Progenitor cell of endocrine pancreas (in vitro differentiated cells): ENCODE results near the gene CCL23. TPM values are rescaled to one million over a fixed set of nuclear protein-coding genes. Genes with fewer than 3 reads are reported as not detected.

Experiments used
- DNase-seq: peaks from one replicate; pipeline ENCODE4 v3.0.0; 2021; ENCODE audit warnings: low spot score; ENCODE audit not compliant: unreplicated experiment
- H3K27ac Mint-ChIP-seq: 2 replicates; pipeline ENCODE4 v1.8.0; 2021; ENCODE audit warnings: mild to moderate bottlenecking, moderate library complexity, mixed read lengths
- H3K27me3 Mint-ChIP-seq: 2 replicates; pipeline ENCODE4 v1.8.0; 2021; ENCODE audit warnings: mixed read lengths
- H3K36me3 Mint-ChIP-seq: 2 replicates; pipeline ENCODE4 v1.8.0; 2022; ENCODE audit warnings: mixed read lengths; ENCODE audit not compliant: insufficient read depth
- H3K4me1 Mint-ChIP-seq: 2 replicates; pipeline ENCODE4 v1.8.0; 2021; ENCODE audit warnings: low read depth, mixed read lengths
- H3K4me3 Mint-ChIP-seq: 2 replicates; pipeline ENCODE4 v1.8.0; 2021; ENCODE audit warnings: low read depth, mild to moderate bottlenecking, moderate library complexity, mixed read lengths
- H3K9me3 Mint-ChIP-seq: 2 replicates; pipeline ENCODE4 v1.8.0; 2021; ENCODE audit warnings: low read depth, mixed read lengths
- CTCF ChIP-seq: fragments of 200-600 bp; sonication (generic); IDR thresholded peaks from one replicate; pipeline ENCODE4 v1.5.0; 2021; ENCODE audit warnings: antibody characterized with exemption, mild to moderate bottlenecking; ENCODE audit not compliant: unreplicated experiment
- total RNA-seq: library from RNA; stranded (reverse); gene quantifications from 2 replicates; pipeline ENCODE4 v1.2.1, GENCODE V29; 2021

Gene CCL23
- total RNA-seq, 1 donor from 2014 or later: not detected

GRCh38 chr17:35969558-35970380 lies 48.0 kb downstream of the CCL23 start:
- peak; percentile 77 for DNase-seq
- Mint-ChIP-seq H3K9me3 (no peaks in the 10 kb centered on the region), H3K4me1 (peaks cover 50% of the 10 kb centered on the region), H3K27ac (peak overlapping the region; percentile 34), H3K27me3 (no peaks in the 10 kb centered on the region), H3K36me3 (no peaks in the 10 kb centered on the region), H3K4me3 (no peak overlapping the region)
- peak; percentile 88 for TF ChIP-seq CTCF

GRCh38 chr17:35968520-35969054 lies 49.2 kb downstream of the CCL23 start:
- H3K4me1 Mint-ChIP-seq: peaks cover 41% of the 10 kb centered on the region
- DNase-seq: no peak
- no peak overlapping the region for H3K4me3 Mint-ChIP-seq
- TF ChIP-seq CTCF: no peak
- H3K27ac Mint-ChIP-seq: no peak overlapping the region
- no peaks in the 10 kb centered on the region for H3K27me3 Mint-ChIP-seq
- no peaks in the 10 kb centered on the region for H3K36me3 Mint-ChIP-seq
- H3K9me3 Mint-ChIP-seq: no peaks in the 10 kb centered on the region

GRCh38 chr17:35965272-35965671 lies 52.5 kb downstream of the CCL23 start:
- Mint-ChIP-seq H3K36me3 (no peaks in the 10 kb centered on the region), H3K9me3 (no peaks in the 10 kb centered on the region), H3K27me3 (no peaks in the 10 kb centered on the region), H3K4me3 (no peak overlapping the region), H3K4me1 (peaks cover 14% of the 10 kb centered on the region), H3K27ac (no peak overlapping the region)
- no peak for TF ChIP-seq CTCF
- no peak for DNase-seq

- no peak overlapping the region for H3K4me3 Mint-ChIP-seq
- peaks cover 5% of the 10 kb centered on the region for H3K4me1 Mint-ChIP-seq
- no peaks in the 10 kb centered on the region for H3K27me3 Mint-ChIP-seq
- TF ChIP-seq CTCF: no peak
- H3K36me3 Mint-ChIP-seq: no peaks in the 10 kb centered on the region
- H3K9me3 Mint-ChIP-seq: no peaks in the 10 kb centered on the region
- no peak overlapping the region for H3K27ac Mint-ChIP-seq
- no peak for DNase-seq
Measured at GRCh38 chr17:35963663-35964062, 54.1 kb downstream of the CCL23 start.

Other genes with a start within 250 kb of the CCL23 start
- gene MMP28, start 222.3 kb downstream of the CCL23 start, total RNA-seq: 0.53 TPM in 1 of 2 replicates, not detected in the other
- 282 and 287 TPM in 2 replicates for gene TAF15, start 208.5 kb downstream of the CCL23 start, total RNA-seq
- not detected in 2 replicates for gene HEATR9, start 149.1 kb downstream of the CCL23 start, total RNA-seq
- gene CCL5, start 137.6 kb downstream of the CCL23 start, total RNA-seq: not detected in 2 replicates
- gene RDM1, start 87.2 kb downstream of the CCL23 start, total RNA-seq: 4.2 and 4.8 TPM in 2 replicates
- not detected in 2 replicates for gene LYZL6, start 74.3 kb downstream of the CCL23 start, total RNA-seq
- not detected in 2 replicates for gene CCL16, start 36.5 kb downstream of the CCL23 start, total RNA-seq
- not detected in 2 replicates for gene CCL14, start 31.2 kb downstream of the CCL23 start, total RNA-seq
- gene CCL15, start 16.4 kb downstream of the CCL23 start, total RNA-seq: 0.29 TPM in 1 of 2 replicates, not detected in the other
- not detected in 2 replicates for gene CCL18, start 46.3 kb upstream of the CCL23 start, total RNA-seq
- gene CCL3, start 72.2 kb upstream of the CCL23 start, total RNA-seq: not detected in 2 replicates
- gene CCL4, start 85.9 kb upstream of the CCL23 start, total RNA-seq: not detected in 2 replicates
- 27.1 and 30.1 TPM in 2 replicates for gene TBC1D3B, start 158.7 kb upstream of the CCL23 start, total RNA-seq
- gene CCL3L1, start 178.8 kb upstream of the CCL23 start, total RNA-seq: 0.82 and 1.7 TPM in 2 replicates
- gene CCL4L2, start 193.1 kb upstream of the CCL23 start, total RNA-seq: not detected in 2 replicates
- 0.77 and 1.9 TPM in 2 replicates for gene TBC1D3I, start 246.6 kb upstream of the CCL23 start, total RNA-seq